K562 (cell line): ENCODE results near the gene NRM. TPM values are rescaled to one million over a fixed set of nuclear protein-coding genes. Genes with fewer than 3 reads are reported as not detected.

Source experiments
- CC2D1A ChIP-seq: fragments of 450-650 bp; IDR thresholded peaks from 2 replicates; pipeline ENCODE4 v1.6.1; 2017; ENCODE audit warnings: mild to moderate bottlenecking
- CREM ChIP-seq: IDR thresholded peaks from 2 replicates; pipeline ENCODE4 v1.6.1; 2014; ENCODE audit warnings: antibody characterized with exemption, low read depth
- E2F4 ChIP-seq: sonication (generic); formaldehyde crosslinking; IDR thresholded peaks from 2 replicates; pipeline ENCODE4 v1.8.0; 2022; ENCODE audit warnings: mild to moderate bottlenecking, low read depth, missing genetic modification reagents
- MTA3 ChIP-seq: fragments of 450-650 bp; formaldehyde crosslinking; IDR thresholded peaks from 2 replicates; pipeline ENCODE4 v1.6.1; 2017; ENCODE audit warnings: mild to moderate bottlenecking, borderline replicate concordance
- NEUROD1 ChIP-seq: fragments of 150-350 bp; IDR thresholded peaks from 2 replicates; pipeline ENCODE4 v1.6.1; 2014; ENCODE audit warnings: borderline replicate concordance, low read length, low read depth; ENCODE audit not compliant: partially characterized antibody
- NFRKB ChIP-seq: fragments of 450-650 bp; IDR thresholded peaks from 2 replicates; pipeline ENCODE4 v1.6.1; 2016; ENCODE audit warnings: low read depth
- POLR2AphosphoS2 ChIP-seq: IDR thresholded peaks from 2 replicates; pipeline ENCODE4 v1.6.1; 2012; ENCODE audit warnings: low read length, improper control_type of control experiment
- RBFOX2 ChIP-seq: fragments of 200-400 bp; formaldehyde crosslinking; IDR thresholded peaks from 2 replicates; pipeline ENCODE4 v1.6.1; 2017; ENCODE audit warnings: low read depth, mild to moderate bottlenecking, low read length, moderate library complexity
- REST ChIP-seq, 2 experiments: fragments of 450-650 bp; formaldehyde crosslinking in 1 of 2; IDR thresholded peaks; 2 replicates each; pipeline versions ENCODE4 v1.4.0 to v1.6.1; 2014 to 2020; ENCODE audit warnings: mild to moderate bottlenecking in 2 of 2, borderline replicate concordance in 1 of 2, low read depth in 1 of 2
- SIX5 ChIP-seq, 2 experiments: IDR thresholded peaks; 2 replicates each; pipeline ENCODE4 v1.6.1; 2011; ENCODE audit warnings: low read length in 2 of 2, borderline replicate concordance in 1 of 2, low read depth in 1 of 2, mild to moderate bottlenecking in 1 of 2, moderate library complexity in 1 of 2; ENCODE audit not compliant: insufficient read depth in 1 of 2
- SMARCA4 ChIP-seq: fragments of 450-650 bp; IDR thresholded peaks from 2 replicates; pipeline ENCODE4 v1.6.1; 2016
- TCFL5 ChIP-seq: fragments of 250-450 bp; sonication (Bioruptor Pico); conservative IDR thresholded peaks from 2 replicates; pipeline ENCODE4 v1.6.1; 2021; ENCODE audit warnings: mild to moderate bottlenecking, moderate library complexity, matching md5 sums
- ZFP30 ChIP-seq: fragments of 250-450 bp; sonication (Bioruptor Pico); IDR thresholded peaks from 2 replicates; pipeline ENCODE4 v1.8.0; 2022; ENCODE audit warnings: moderate library complexity, mild to moderate bottlenecking, inconsistent platforms, borderline replicate concordance
- ZNF197 ChIP-seq: fragments of 200-800 bp; sonication (Bioruptor generic); IDR thresholded peaks from 2 replicates; pipeline ENCODE4 v1.6.1; 2016; ENCODE audit warnings: low read depth, missing genetic modification characterization, missing compliant biosample characterization
- ZNF253 ChIP-seq: fragments of 250-450 bp; sonication (Bioruptor Pico); conservative IDR thresholded peaks from 2 replicates; pipeline ENCODE4 v1.6.1; 2021; ENCODE audit warnings: mild to moderate bottlenecking
- ZNF274 ChIP-seq: IDR thresholded peaks from 2 replicates; pipeline ENCODE4 v1.6.1; 2011; ENCODE audit warnings: low read depth, mild to moderate bottlenecking, low read length, moderate library complexity, borderline replicate concordance
- ZNF57 ChIP-seq: fragments of 450-650 bp; formaldehyde crosslinking; IDR thresholded peaks from 2 replicates; pipeline ENCODE4 v1.4.0; 2020; ENCODE audit warnings: mild to moderate bottlenecking, moderate library complexity
- ZNF586 ChIP-seq: fragments of 450-650 bp; formaldehyde crosslinking; conservative IDR thresholded peaks from 2 replicates; pipeline ENCODE4 v1.4.0; 2020; ENCODE audit warnings: mild to moderate bottlenecking, moderate library complexity
- polyA plus RNA-seq, 8 experiments: library from polyadenylated mRNA; depleted of rRNA in 4 of 8; stranded (reverse) in 5 of 8; unstranded in 3 of 8; fragments of >200 nt; fragmentation: Nextera tagmentation in 2 of 8; fragmentation: Illumina TruSeq in 1 of 8; extraction: Ambion mirVana in 2 of 8; extraction: Trizol in 1 of 8; gene quantifications; 2 replicates each; pipeline versions ENCODE4 v1.2.1 to v1.2.3, GENCODE V29; 2011 to 2014; ENCODE audit warnings: inconsistent platforms in 1 of 8, missing spikeins in 1 of 8
- total RNA-seq, 7 experiments: library from RNA; depleted of rRNA in 6 of 7; stranded (reverse); fragments of >200 nt in 6 of 7; fragmentation: Illumina TruSeq in 2 of 7; extraction: Trizol in 2 of 7; gene quantifications; 2 replicates each; pipeline versions ENCODE4 v1.2.1 to v1.2.3, GENCODE V29; 2011 to 2021; ENCODE audit warnings: low replicate concordance in 1 of 7

Gene NRM
- total and polyA plus RNA-seq, 9 of the 15 experiments (the other 6 are each of a cell fraction or from before 2014, with no cell fraction given), result 9.7 to 58.2 (median 18.1) TPM

GRCh38 chr6:30724906-30725667, 34.3 kb upstream of the NRM start (continued):
- no peak for TF ChIP-seq REST (IDR thresholded peaks at IDR 0.05; ENCODE audit: borderline replicate concordance)
- TF ChIP-seq REST (CRISPR knock-in tag; IDR thresholded peaks at IDR 0.05; ENCODE audit: low read depth), result no peak
- no peak for TF ChIP-seq MTA3
- TF ChIP-seq SMARCA4, result no peak
- TF ChIP-seq E2F4 (CRISPR knock-in tag), result no peak
- no peak for TF ChIP-seq ZNF274
- TF ChIP-seq CREM, result no peak
- TF ChIP-seq SIX5 (IDR thresholded peaks at IDR 0.05; ENCODE audit: borderline replicate concordance in 1 of 2, insufficient read depth in 1 of 2, low read depth in 1 of 2, low read length in 2 of 2), result no peak
- no peak; the same call in 1 of the 2 replicates for TF ChIP-seq ZNF57 (CRISPR knock-in tag)
- no peak for TF ChIP-seq NFRKB
- TF ChIP-seq NEUROD1, result no peak
- TF ChIP-seq TCFL5, result no peak
- TF ChIP-seq ZNF253 (CRISPR knock-in tag), result peak; percentile 60; the same call in 1 of the 2 replicates
- no peak for TF ChIP-seq CC2D1A
- TF ChIP-seq ZFP30, result no peak
- no peak for TF ChIP-seq ZNF197
- no peak; the same call in 1 of the 2 replicates for TF ChIP-seq RBFOX2
- TF ChIP-seq ZNF586, result 0 out of 2 replicates have a peak, but pooled peaks have one; percentile 47
- peak; percentile 55 for TF ChIP-seq POLR2AphosphoS2
